ENCODE data around the gene RAB6A. TPM values are rescaled to one million over a fixed set of nuclear protein-coding genes. Genes with fewer than 3 reads are reported as not detected.

Gene RAB6A
- total RNA-seq, 4 donors from 2014 or later = 96.9 to 145 (median 118) TPM

GRCh38 chr11:73752216-73752867 is 8.5 kb downstream of the RAB6A start:
- no peak for TF ChIP-seq CTCF (IDR thresholded peaks at IDR 0.05; ENCODE audit: low read depth)

GRCh38 chr11:73750228-73750627 is 10.6 kb downstream of the RAB6A start:
- no peak for TF ChIP-seq CTCF (IDR thresholded peaks at IDR 0.05; ENCODE audit: low read depth)

- TF ChIP-seq CTCF (IDR thresholded peaks at IDR 0.05; ENCODE audit: low read depth) = no peak
Observed at GRCh38 chr11:73749118-73749517, 11.8 kb downstream of the RAB6A start.

- no peak for TF ChIP-seq CTCF (IDR thresholded peaks at IDR 0.05; ENCODE audit: low read depth)
Observed at GRCh38 chr11:73748300-73748699, 12.6 kb downstream of the RAB6A start.

- TF ChIP-seq CTCF (IDR thresholded peaks at IDR 0.05; ENCODE audit: low read depth) = no peak
Observed at GRCh38 chr11:73747762-73748161, 13.1 kb downstream of the RAB6A start.

GRCh38 chr11:73746701-73747100 is 14.2 kb downstream of the RAB6A start:
- no peak for TF ChIP-seq CTCF (IDR thresholded peaks at IDR 0.05; ENCODE audit: low read depth)

- no peak for TF ChIP-seq CTCF (IDR thresholded peaks at IDR 0.05; ENCODE audit: low read depth)
Observed at GRCh38 chr11:73743045-73743444, 17.8 kb downstream of the RAB6A start.

Data from subcutaneous adipose tissue (tissue), 4 donors.